Fibroblast of pulmonary artery (primary cell): ENCODE measurements around the gene BACH1.
"Not testable (repeated sequence)": the region's sequence is repeated elsewhere in the genome, so short reads cannot be mapped to it uniquely, and the experiment has no call there.

Source experiments
- DNase-seq: peaks from one replicate; pipeline ENCODE4 v3.0.0-alpha.2; 2010; ENCODE audit warnings: low read depth
- H3K4me3 ChIP-seq: replicated peaks from 2 replicates; pipeline ENCODE4 v1.5.1; 2011; ENCODE audit warnings: low read depth, mild to moderate bottlenecking, control low read depth, low read length, moderate library complexity
- CTCF ChIP-seq: IDR thresholded peaks from 2 replicates; pipeline ENCODE4 v1.5.1; 2011; ENCODE audit warnings: mild to moderate bottlenecking, control low read depth, low read length, inconsistent platforms; ENCODE audit errors: missing control alignments

Gene BACH1

GRCh38 chr21:29350246-29350779 is 51.6 kb downstream of the BACH1 start:
- no peak for TF ChIP-seq CTCF
- H3K4me3 ChIP-seq = no peak overlapping the region
- DNase-seq = peak; percentile 39

GRCh38 chr21:29351691-29352090 is 53.0 kb downstream of the BACH1 start:
- DNase-seq = peak; percentile 73
- H3K4me3 ChIP-seq = no peak overlapping the region
- TF ChIP-seq CTCF = no peak

- not testable (repeated sequence) for DNase-seq, H3K4me3 ChIP-seq
These were observed 56.5 kb downstream of the BACH1 start for GRCh38 chr21:29355043-29355710.

GRCh38 chr21:29356291-29356690 is 57.6 kb downstream of the BACH1 start:
- DNase-seq, H3K4me3 ChIP-seq: not testable (repeated sequence)

GRCh38 chr21:29356810-29357209 is 58.1 kb downstream of the BACH1 start:
- H3K4me3 ChIP-seq, DNase-seq: not testable (repeated sequence)

DNA sequence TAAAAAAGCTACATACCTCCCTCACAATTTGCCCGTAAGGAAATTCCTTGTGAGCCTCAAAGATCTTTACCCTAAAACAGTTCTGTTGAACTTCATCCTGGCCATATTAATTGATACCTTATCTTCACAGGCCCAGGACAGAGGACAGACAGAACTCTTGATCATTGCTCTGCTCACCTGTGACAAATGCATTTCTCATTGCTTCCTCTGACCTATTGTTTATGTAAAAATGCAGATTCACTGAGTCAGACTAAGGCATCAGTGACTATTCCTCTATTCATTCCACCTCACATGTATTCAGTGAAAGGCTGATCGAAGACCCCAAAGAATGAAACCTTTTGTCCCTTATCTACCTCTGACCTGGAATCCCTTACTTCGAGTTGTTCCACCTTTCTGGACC is 61.0 kb downstream of the BACH1 start:
- no peak overlapping the region for H3K4me3 ChIP-seq
- no peak for TF ChIP-seq CTCF
- DNase-seq = no peak

DNA sequence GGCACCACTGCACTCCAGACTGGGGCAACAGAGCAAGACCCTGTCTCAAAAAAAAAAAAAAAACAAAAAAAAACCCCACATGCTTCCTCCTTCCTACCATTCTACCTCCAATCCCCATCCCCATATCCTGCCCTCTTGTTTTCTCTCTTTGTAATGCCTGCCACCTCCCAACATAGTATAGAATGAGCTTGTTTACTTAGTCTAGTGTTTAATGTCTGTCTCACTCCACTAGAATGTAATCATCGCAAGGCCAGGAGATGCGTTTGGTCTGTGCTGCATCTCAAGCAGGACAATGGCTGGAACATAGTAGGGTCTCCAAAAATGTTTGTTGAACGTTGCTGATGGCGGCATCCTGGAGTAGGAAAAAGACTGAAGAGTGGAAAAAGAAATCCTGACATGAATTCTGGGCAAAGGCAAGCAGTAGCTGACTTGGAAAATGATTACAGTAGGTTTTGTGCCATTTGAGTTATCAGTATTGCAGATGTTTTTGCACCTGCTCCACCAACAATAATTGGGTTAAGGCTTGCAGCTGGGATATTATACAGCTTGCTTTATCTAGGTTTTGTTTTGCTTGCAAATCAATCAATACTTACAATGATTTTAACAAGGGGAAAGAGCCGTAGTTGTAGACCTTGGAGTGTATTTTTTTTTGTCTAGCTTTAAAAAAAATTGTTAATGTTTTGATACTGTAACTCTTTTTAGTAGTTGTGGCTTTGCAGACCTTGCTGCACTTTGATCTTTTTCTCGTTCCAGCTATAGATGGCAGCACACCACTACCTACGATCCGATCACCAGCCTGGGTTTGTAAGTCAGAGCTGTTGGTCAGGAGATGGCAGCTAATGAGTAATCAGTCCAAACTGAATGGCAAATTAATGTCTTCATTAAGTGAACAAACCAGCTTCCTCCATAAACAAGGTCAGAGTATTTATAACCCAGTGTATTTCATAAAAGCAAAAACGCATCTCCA is 62.4 kb downstream of the BACH1 start:
- no peak for TF ChIP-seq CTCF
- DNase-seq = no peak
- H3K4me3 ChIP-seq = no peak overlapping the region

GRCh38 chr21:29362758-29363157 is 64.0 kb downstream of the BACH1 start:
- no peak for DNase-seq
- no peak for TF ChIP-seq CTCF
- H3K4me3 ChIP-seq = no peak overlapping the region
